HepG2 (cell line): ENCODE measurements around the gene SLC6A4. TPM values are rescaled to one million over a fixed set of nuclear protein-coding genes. Genes with fewer than 3 reads are reported as not detected.
A peak's percentile ranks its signal among the peaks of the same experiment; 100 is the strongest.

Experiments used
- GATAD2A ChIP-seq: IDR thresholded peaks from 2 replicates; pipeline ENCODE4 v1.6.1; 2016
- HDAC6 ChIP-seq: fragments of 200-600 bp; sonication (generic); IDR thresholded peaks from 2 replicates; pipeline ENCODE4 v1.7.0; 2017; ENCODE audit warnings: mild to moderate bottlenecking, antibody characterized with exemption, low read length, low read depth
- KDM3A ChIP-seq: IDR thresholded peaks from 2 replicates; pipeline ENCODE4 v1.6.1; 2018; ENCODE audit warnings: low read depth, missing compliant biosample characterization
- MEIS2 ChIP-seq: sonication (generic); formaldehyde crosslinking; IDR thresholded peaks from 2 replicates; pipeline ENCODE4 v1.9.0; 2021; ENCODE audit warnings: mild to moderate bottlenecking, missing genetic modification reagents
- NFKB2 ChIP-seq: sonication (generic); formaldehyde crosslinking; IDR thresholded peaks from 2 replicates; pipeline ENCODE4 v1.4.0; 2020; ENCODE audit warnings: missing genetic modification reagents, borderline replicate concordance
- SRSF1 ChIP-seq: fragments of 200-400 bp; formaldehyde crosslinking; optimal IDR thresholded peaks from 2 replicates; pipeline ENCODE3; 2017; ENCODE audit warnings: mild to moderate bottlenecking, low read depth, low read length, moderate library complexity
- TSC22D2 ChIP-seq: sonication (generic); formaldehyde crosslinking; IDR thresholded peaks from 2 replicates; pipeline ENCODE4 v1.5.1; 2020; ENCODE audit warnings: missing genetic modification reagents, mild to moderate bottlenecking, borderline replicate concordance
- ZFAT ChIP-seq: sonication (generic); formaldehyde crosslinking; conservative IDR thresholded peaks from 2 replicates; pipeline ENCODE4 v1.8.1; 2023; ENCODE audit warnings: missing genetic modification reagents, inconsistent platforms
- ZNF232 ChIP-seq: sonication (generic); formaldehyde crosslinking; IDR thresholded peaks from 2 replicates; pipeline ENCODE4 v1.4.0; 2020; ENCODE audit warnings: missing genetic modification reagents, borderline replicate concordance
- ZNF530 ChIP-seq: sonication (generic); formaldehyde crosslinking; IDR thresholded peaks from 2 replicates; pipeline ENCODE4 v1.5.0; 2020; ENCODE audit warnings: low read depth, mild to moderate bottlenecking, missing genetic modification reagents
- ZNF563 ChIP-seq: sonication (generic); formaldehyde crosslinking; IDR thresholded peaks from 2 replicates; pipeline ENCODE4 v1.8.0; 2022; ENCODE audit warnings: mild to moderate bottlenecking, moderate library complexity, missing genetic modification reagents
- polyA plus RNA-seq, 8 experiments: library from polyadenylated mRNA; depleted of rRNA in 3 of 8; stranded (reverse) in 7 of 8; unstranded in 1 of 8; fragments of >200 nt; fragmentation: Illumina TruSeq in 4 of 8; extraction: Trizol in 4 of 8; gene quantifications; 2 replicates each; pipeline versions ENCODE4 v1.2.1 to v1.2.3, GENCODE V29; 2011 to 2016; ENCODE audit warnings: low read depth in 4 of 8, missing spikeins in 1 of 8, mixed read lengths in 1 of 8; ENCODE audit not compliant: insufficient read depth in 1 of 8
- total RNA-seq, 5 experiments: library from RNA; depleted of rRNA; stranded (reverse); fragments of >200 nt; fragmentation: Illumina TruSeq; extraction: Trizol; gene quantifications; 2 replicates each; pipeline ENCODE4 v1.2.3, GENCODE V29; 2016; ENCODE audit warnings: low read depth in 1 of 5
- TF ChIP-seq, protein P1 (sequence below): sonication (generic); formaldehyde crosslinking; IDR thresholded peaks from 2 replicates; pipeline ENCODE4 v1.4.0; 2020; ENCODE audit warnings: missing genetic modification reagents, borderline replicate concordance
- TF ChIP-seq, protein P2 (sequence below): sonication (generic); formaldehyde crosslinking; IDR thresholded peaks from 2 replicates; pipeline ENCODE4 v1.5.0; 2020; ENCODE audit warnings: missing genetic modification reagents, mild to moderate bottlenecking, borderline replicate concordance
- TF ChIP-seq, protein P3 (sequence below): sonication (generic); formaldehyde crosslinking; conservative IDR thresholded peaks from 2 replicates; pipeline ENCODE4 v1.8.0; 2022; ENCODE audit warnings: low read depth, missing genetic modification reagents
- TF ChIP-seq, protein P4 (sequence below): sonication (generic); formaldehyde crosslinking; IDR thresholded peaks from 2 replicates; pipeline ENCODE4 v1.9.0; 2021; ENCODE audit warnings: missing genetic modification reagents, mild to moderate bottlenecking, borderline replicate concordance
- TF ChIP-seq, protein P5 (sequence below), 2 experiments: sonication (generic) in 1 of 2; formaldehyde crosslinking in 1 of 2; IDR thresholded peaks; 2 replicates each; pipeline versions ENCODE4 v1.4.0 to v1.6.1; 2018 to 2020; ENCODE audit warnings: missing genetic modification reagents in 2 of 2, borderline replicate concordance in 1 of 2, low read depth in 1 of 2, mild to moderate bottlenecking in 1 of 2, missing biosample characterization in 1 of 2
- TF ChIP-seq, protein P6 (sequence below): sonication (generic); formaldehyde crosslinking; IDR thresholded peaks from 2 replicates; pipeline ENCODE4 v1.4.0; 2020; ENCODE audit warnings: mild to moderate bottlenecking, low read depth, missing genetic modification reagents
- TF ChIP-seq, protein P7 (sequence below): sonication (generic); formaldehyde crosslinking; IDR thresholded peaks from 2 replicates; pipeline ENCODE4 v1.5.0; 2020; ENCODE audit warnings: missing genetic modification reagents

SLC6A4 gene
- total and polyA plus RNA-seq, 2 of the 13 experiments (the other 11 are each of a cell fraction or from before 2014, with no cell fraction given): 7.6 to 20.3 TPM

DNA sequence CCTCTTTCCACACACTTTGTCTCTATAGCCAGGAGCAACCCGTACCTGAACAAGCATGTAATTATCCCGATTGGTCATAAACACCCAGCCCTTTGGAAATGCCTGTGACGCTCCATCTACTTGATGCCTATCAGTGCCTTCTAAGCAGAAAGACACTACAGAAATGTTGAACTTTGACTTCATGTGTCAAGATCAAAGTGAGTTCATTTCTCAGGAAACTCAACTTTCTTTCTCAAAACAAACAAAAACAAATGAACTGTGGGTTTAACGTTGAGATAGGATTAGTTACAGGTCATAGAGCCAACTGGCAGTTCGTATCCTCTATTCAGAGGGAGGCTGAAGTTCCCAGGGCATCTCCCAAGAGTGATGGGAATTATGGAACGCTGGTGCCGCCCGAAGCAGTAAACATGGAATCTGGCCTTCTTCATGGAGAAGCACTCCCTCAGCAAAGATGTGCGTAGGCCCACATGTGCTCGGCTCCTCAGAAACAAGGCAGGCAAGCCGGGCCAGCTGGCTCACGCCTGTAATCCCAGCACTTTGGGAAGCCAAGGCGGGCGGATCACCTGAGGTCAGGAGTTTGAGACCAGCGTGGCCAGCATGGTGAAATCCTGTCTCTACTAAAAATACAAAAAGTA is 9.5 kb downstream of the SLC6A4 start (continued):
- no peak for TF ChIP-seq SRSF1
- TF ChIP-seq TSC22D2 (CRISPR knock-in tag): no peak
- TF ChIP-seq, protein P1, sequence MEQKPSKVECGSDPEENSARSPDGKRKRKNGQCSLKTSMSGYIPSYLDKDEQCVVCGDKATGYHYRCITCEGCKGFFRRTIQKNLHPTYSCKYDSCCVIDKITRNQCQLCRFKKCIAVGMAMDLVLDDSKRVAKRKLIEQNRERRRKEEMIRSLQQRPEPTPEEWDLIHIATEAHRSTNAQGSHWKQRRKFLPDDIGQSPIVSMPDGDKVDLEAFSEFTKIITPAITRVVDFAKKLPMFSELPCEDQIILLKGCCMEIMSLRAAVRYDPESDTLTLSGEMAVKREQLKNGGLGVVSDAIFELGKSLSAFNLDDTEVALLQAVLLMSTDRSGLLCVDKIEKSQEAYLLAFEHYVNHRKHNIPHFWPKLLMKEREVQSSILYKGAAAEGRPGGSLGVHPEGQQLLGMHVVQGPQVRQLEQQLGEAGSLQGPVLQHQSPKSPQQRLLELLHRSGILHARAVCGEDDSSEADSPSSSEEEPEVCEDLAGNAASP: no peak
- TF ChIP-seq, protein P2, sequence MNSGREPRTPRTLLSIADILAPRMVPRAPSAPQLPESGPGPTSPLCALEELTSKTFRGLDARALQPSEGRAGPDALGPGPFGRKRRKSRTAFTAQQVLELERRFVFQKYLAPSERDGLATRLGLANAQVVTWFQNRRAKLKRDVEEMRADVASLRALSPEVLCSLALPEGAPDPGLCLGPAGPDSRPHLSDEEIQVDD (CRISPR knock-in tag): no peak
- TF ChIP-seq ZNF530: no peak
- TF ChIP-seq MEIS2 (CRISPR knock-in tag): 0 out of 2 replicates have a peak, but pooled peaks have one; percentile 37
- TF ChIP-seq, protein P3, sequence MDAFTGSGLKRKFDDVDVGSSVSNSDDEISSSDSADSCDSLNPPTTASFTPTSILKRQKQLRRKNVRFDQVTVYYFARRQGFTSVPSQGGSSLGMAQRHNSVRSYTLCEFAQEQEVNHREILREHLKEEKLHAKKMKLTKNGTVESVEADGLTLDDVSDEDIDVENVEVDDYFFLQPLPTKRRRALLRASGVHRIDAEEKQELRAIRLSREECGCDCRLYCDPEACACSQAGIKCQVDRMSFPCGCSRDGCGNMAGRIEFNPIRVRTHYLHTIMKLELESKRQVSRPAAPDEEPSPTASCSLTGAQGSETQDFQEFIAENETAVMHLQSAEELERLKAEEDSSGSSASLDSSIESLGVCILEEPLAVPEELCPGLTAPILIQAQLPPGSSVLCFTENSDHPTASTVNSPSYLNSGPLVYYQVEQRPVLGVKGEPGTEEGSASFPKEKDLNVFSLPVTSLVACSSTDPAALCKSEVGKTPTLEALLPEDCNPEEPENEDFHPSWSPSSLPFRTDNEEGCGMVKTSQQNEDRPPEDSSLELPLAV (CRISPR knock-in tag): no peak
- no peak for TF ChIP-seq HDAC6
- peak; percentile 94 for TF ChIP-seq GATAD2A
- TF ChIP-seq, protein P4, sequence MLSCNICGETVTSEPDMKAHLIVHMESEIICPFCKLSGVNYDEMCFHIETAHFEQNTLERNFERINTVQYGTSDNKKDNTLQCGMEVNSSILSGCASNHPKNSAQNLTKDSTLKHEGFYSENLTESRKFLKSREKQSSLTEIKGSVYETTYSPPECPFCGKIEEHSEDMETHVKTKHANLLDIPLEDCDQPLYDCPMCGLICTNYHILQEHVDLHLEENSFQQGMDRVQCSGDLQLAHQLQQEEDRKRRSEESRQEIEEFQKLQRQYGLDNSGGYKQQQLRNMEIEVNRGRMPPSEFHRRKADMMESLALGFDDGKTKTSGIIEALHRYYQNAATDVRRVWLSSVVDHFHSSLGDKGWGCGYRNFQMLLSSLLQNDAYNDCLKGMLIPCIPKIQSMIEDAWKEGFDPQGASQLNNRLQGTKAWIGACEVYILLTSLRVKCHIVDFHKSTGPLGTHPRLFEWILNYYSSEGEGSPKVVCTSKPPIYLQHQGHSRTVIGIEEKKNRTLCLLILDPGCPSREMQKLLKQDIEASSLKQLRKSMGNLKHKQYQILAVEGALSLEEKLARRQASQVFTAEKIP (CRISPR knock-in tag): no peak
- no peak for TF ChIP-seq ZFAT (CRISPR knock-in tag)
- TF ChIP-seq NFKB2 (CRISPR knock-in tag): no peak
- TF ChIP-seq, protein P5, sequence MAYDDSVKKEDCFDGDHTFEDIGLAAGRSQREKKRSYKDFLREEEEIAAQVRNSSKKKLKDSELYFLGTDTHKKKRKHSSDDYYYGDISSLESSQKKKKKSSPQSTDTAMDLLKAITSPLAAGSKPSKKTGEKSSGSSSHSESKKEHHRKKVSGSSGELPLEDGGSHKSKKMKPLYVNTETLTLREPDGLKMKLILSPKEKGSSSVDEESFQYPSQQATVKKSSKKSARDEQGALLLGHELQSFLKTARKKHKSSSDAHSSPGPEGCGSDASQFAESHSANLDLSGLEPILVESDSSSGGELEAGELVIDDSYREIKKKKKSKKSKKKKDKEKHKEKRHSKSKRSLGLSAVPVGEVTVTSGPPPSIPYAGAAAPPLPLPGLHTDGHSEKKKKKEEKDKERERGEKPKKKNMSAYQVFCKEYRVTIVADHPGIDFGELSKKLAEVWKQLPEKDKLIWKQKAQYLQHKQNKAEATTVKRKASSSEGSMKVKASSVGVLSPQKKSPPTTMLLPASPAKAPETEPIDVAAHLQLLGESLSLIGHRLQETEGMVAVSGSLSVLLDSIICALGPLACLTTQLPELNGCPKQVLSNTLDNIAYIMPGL (CRISPR knock-in tag; IDR thresholded peaks at IDR 0.05; ENCODE audit: borderline replicate concordance in 1 of 2, low read depth in 1 of 2): no peak
- TF ChIP-seq, protein P6, sequence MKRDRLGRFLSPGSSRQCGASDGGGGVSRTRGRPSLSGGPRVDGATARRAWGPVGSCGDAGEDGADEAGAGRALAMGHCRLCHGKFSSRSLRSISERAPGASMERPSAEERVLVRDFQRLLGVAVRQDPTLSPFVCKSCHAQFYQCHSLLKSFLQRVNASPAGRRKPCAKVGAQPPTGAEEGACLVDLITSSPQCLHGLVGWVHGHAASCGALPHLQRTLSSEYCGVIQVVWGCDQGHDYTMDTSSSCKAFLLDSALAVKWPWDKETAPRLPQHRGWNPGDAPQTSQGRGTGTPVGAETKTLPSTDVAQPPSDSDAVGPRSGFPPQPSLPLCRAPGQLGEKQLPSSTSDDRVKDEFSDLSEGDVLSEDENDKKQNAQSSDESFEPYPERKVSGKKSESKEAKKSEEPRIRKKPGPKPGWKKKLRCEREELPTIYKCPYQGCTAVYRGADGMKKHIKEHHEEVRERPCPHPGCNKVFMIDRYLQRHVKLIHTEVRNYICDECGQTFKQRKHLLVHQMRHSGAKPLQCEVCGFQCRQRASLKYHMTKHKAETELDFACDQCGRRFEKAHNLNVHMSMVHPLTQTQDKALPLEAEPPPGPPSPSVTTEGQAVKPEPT (CRISPR knock-in tag): no peak
- TF ChIP-seq KDM3A (CRISPR knock-in tag): 0 out of 2 replicates have a peak, but pooled peaks have one; percentile 14
- 0 out of 2 replicates have a peak, but pooled peaks have one; percentile 24 for TF ChIP-seq ZNF232 (CRISPR knock-in tag)
- no peak for TF ChIP-seq ZNF563 (CRISPR knock-in tag)
- TF ChIP-seq, protein P7, sequence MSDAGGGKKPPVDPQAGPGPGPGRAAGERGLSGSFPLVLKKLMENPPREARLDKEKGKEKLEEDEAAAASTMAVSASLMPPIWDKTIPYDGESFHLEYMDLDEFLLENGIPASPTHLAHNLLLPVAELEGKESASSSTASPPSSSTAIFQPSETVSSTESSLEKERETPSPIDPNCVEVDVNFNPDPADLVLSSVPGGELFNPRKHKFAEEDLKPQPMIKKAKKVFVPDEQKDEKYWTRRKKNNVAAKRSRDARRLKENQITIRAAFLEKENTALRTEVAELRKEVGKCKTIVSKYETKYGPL: no peak
